ENCODE measurements around the gene MS4A4E.
"Not testable (repeated sequence)": the region's sequence is repeated elsewhere in the genome, so short reads cannot be mapped to it uniquely, and the experiment has no call there.

MS4A4E gene

GRCh38 chr11:60242740-60243239, at the start of gene MS4A4E:
Gene MS4A4E (minus strand): TSS chr11:60243137. CDS start chr11:60230055, 13,082 bp downstream.
- H3K4me3 ChIP-seq (replicated peaks in 1 of 2; ENCODE audit: low read depth in 2 of 2, low read length in 2 of 2) = no peak within 1 kb of the TSS
- TF ChIP-seq, protein P1, sequence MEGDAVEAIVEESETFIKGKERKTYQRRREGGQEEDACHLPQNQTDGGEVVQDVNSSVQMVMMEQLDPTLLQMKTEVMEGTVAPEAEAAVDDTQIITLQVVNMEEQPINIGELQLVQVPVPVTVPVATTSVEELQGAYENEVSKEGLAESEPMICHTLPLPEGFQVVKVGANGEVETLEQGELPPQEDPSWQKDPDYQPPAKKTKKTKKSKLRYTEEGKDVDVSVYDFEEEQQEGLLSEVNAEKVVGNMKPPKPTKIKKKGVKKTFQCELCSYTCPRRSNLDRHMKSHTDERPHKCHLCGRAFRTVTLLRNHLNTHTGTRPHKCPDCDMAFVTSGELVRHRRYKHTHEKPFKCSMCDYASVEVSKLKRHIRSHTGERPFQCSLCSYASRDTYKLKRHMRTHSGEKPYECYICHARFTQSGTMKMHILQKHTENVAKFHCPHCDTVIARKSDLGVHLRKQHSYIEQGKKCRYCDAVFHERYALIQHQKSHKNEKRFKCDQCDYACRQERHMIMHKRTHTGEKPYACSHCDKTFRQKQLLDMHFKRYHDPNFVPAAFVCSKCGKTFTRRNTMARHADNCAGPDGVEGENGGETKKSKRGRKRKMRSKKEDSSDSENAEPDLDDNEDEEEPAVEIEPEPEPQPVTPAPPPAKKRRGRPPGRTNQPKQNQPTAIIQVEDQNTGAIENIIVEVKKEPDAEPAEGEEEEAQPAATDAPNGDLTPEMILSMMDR (IDR thresholded peaks at IDR 0.05; ENCODE audit: low read depth, low read length) = no peak
- no peak for DNase-seq (ENCODE audit: low read depth in 2 of 2)

GRCh38 chr11:60292145-60292544, 49.2 kb upstream of the MS4A4E start:
- TF ChIP-seq, protein P1 (IDR thresholded peaks at IDR 0.05; ENCODE audit: low read depth, low read length) = no peak
- H3K4me3 ChIP-seq (replicated peaks in 1 of 2; ENCODE audit: low read depth in 2 of 2, low read length in 2 of 2) = no peak overlapping the region
- DNase-seq (ENCODE audit: low read depth in 2 of 2) = no peak

DNA sequence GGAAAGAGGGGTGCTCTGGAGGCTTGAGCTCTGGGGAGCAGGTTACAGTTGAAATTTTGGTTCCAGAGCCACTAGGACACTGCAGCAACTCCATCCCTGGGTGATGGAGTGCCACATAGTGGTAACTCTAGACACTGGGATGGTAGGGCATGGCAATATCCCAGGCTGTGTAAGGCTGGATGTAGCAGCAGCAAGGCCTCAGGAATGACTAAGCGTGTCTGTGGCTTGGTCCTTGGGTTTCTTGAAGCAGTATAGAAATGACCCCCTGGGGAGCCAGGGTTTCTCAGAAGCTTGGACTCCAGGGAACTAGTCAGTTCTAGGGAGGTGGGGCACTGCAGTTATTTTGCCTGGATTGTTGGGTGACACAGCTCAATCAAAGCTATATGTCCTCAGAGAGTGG, 45.6 kb upstream of the MS4A4E start:
- TF ChIP-seq, protein P1 (IDR thresholded peaks at IDR 0.05; ENCODE audit: low read depth, low read length) = no peak
- DNase-seq (ENCODE audit: low read depth in 2 of 2) = no peak
- no peak overlapping the region for H3K4me3 ChIP-seq (replicated peaks in 1 of 2; ENCODE audit: low read depth in 2 of 2, low read length in 2 of 2)

- not testable (repeated sequence) for DNase-seq (ENCODE audit: low read depth in 2 of 2); H3K4me3 ChIP-seq (replicated peaks in 1 of 2; ENCODE audit: low read depth in 2 of 2, low read length in 2 of 2)
Observed at GRCh38 chr11:60285411-60286126, 42.6 kb upstream of the MS4A4E start.

DNA sequence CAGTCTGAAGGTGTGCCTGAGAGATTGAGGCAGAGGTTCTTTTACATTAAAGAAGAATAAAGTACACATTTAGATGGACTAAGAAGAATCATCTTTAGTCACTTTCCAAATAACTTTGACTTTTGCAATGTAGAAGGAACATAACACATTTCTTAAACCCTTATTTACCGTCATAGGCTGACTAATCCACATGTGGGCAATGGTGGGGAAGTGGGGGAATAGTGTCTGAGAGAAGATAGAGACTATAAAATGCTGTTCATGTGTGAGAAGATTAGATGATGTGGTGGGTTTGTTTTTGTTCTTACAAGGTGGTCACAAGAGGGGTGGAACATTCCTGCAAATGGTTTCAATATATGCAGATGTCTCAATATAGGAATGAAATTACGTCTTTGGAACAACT, 39.3 kb upstream of the MS4A4E start:
- H3K4me3 ChIP-seq (replicated peaks in 1 of 2; ENCODE audit: low read depth in 2 of 2, low read length in 2 of 2) = no peak overlapping the region
- TF ChIP-seq, protein P1 (IDR thresholded peaks at IDR 0.05; ENCODE audit: low read depth, low read length) = no peak
- DNase-seq (ENCODE audit: low read depth in 2 of 2) = peak in 1 of 2 donors; percentile 22

- no peak overlapping the region for H3K4me3 ChIP-seq (replicated peaks in 1 of 2; ENCODE audit: low read depth in 2 of 2, low read length in 2 of 2)
- TF ChIP-seq, protein P1 (IDR thresholded peaks at IDR 0.05; ENCODE audit: low read depth, low read length) = no peak
- DNase-seq (ENCODE audit: low read depth in 2 of 2) = no peak
Observed at GRCh38 chr11:60281485-60281884, 38.5 kb upstream of the MS4A4E start.

DNA sequence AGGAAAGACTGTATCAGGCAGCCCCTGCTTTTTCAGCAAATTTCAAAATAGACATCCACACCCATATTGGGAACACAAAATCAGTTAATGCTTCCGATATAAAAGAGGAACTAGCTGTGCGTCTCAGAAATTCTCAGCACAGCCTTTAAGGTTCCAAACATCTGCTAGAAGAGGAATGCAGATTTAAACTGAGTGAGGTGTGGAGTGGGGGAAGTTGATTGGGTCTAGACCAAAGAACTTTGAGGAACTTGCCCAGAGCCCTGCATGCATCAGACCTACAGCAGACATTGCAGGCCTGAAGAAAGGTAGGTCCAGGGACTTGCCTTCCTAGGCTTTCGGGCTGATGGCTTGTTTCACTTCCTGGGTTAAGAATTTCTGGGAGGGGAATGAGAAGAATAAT, 37.5 kb upstream of the MS4A4E start, which contains the start of gene MS4A4A:
Gene MS4A4A (plus strand): TSS at position 255 of the 400 bp plus-strand sequence. CDS start 10 bp downstream, at position 265.
- TF ChIP-seq, protein P1 (IDR thresholded peaks at IDR 0.05; ENCODE audit: low read depth, low read length) = no peak
- no peak for DNase-seq (ENCODE audit: low read depth in 2 of 2)
- H3K4me3 ChIP-seq (replicated peaks in 1 of 2; ENCODE audit: low read depth in 2 of 2, low read length in 2 of 2) = no peak within 1 kb of the TSS

All from cardiac fibroblast (primary cell).